GM12865 (cell line): Measurements from ENCODE around the gene MLX.

Experiments used
- DNase-seq: peaks from one replicate; pipeline ENCODE4 v3.0.0; 2010; ENCODE audit warnings: low read depth
- H3K4me3 ChIP-seq: 2 replicates; pipeline ENCODE4 v1.5.1; 2011; ENCODE audit warnings: mild to moderate bottlenecking, low read depth, low read length, control low read depth
- TF ChIP-seq, protein P1 (sequence below): IDR thresholded peaks from 2 replicates; pipeline ENCODE4 v1.5.1; 2011; ENCODE audit warnings: low read length, control low read depth, low read depth, inconsistent platforms; ENCODE audit not compliant: insufficient read depth; ENCODE audit errors: missing control alignments

MLX gene

DNA sequence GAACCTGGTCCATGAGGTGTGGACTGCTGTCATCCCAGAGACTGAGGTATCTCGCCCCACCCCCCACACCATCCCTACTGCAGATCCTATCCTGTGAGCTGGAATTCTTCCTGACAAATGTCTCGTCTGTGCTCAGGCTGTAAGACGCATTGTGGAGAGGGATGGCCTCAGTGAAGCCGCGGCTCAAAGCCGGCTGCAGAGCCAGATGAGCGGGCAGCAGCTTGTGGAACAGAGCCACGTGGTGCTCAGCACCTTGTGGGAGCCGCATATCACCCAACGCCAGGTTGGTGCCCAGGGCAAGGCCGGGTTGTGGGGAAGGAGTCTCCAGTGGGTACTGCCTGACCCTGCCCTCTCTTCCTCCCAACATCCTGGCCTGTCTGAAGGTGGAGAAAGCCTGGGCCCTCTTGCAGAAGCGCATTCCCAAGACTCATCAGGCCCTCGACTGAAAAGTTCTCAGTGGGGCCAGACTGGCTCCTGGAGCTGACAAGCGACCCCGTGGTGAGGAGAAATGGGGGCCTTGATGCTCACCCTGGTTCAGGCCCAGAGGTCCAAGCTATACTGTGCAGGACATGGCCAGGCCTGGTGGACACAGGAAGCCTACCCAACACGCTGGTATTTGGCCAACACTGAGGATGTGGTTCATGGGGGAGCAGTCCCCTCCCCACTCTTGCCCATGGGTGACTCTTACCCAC lies 1.2 kb upstream of the MLX start:
- TF ChIP-seq, protein P1, sequence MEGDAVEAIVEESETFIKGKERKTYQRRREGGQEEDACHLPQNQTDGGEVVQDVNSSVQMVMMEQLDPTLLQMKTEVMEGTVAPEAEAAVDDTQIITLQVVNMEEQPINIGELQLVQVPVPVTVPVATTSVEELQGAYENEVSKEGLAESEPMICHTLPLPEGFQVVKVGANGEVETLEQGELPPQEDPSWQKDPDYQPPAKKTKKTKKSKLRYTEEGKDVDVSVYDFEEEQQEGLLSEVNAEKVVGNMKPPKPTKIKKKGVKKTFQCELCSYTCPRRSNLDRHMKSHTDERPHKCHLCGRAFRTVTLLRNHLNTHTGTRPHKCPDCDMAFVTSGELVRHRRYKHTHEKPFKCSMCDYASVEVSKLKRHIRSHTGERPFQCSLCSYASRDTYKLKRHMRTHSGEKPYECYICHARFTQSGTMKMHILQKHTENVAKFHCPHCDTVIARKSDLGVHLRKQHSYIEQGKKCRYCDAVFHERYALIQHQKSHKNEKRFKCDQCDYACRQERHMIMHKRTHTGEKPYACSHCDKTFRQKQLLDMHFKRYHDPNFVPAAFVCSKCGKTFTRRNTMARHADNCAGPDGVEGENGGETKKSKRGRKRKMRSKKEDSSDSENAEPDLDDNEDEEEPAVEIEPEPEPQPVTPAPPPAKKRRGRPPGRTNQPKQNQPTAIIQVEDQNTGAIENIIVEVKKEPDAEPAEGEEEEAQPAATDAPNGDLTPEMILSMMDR: no peak
- no peak for DNase-seq
- no peak overlapping the region for H3K4me3 ChIP-seq

DNA sequence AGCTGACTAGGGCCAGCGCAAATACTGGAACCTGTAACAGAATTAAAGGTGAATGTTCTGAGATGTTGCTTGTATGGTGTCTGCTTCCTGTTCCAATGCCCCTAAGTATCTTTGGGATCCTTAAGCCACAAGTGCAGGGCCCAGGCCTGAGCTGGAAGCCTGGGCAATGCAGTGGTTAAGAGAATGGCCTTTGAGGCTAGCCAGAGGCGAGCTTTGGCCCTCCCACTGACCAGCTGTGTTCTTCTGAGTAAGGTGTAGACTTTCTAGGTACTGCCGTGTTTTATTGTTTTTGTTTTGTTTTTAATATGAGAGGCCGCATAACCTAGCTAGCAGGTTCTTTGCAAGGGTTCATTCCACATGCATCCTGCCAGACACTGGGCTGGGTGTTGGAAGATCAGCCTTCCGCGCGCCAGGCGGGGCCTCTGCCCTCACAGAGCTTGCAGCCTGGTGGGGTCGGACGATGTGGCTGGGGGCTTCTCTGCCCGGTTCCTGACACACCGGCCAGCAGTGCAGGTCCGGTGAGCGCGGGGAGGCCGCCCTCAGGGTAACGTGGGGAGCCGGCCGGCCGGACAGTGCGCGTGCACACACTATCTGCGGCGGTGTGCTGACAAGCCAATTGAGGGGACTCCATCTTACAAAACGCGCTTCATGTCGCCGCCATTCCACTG lies 551 bp upstream of the MLX start:
- peak overlapping the region; percentile 87 for H3K4me3 ChIP-seq
- DNase-seq: no peak
- TF ChIP-seq, protein P1: no peak

GRCh38 chr17:42568341-42569111 lies 1.6 kb downstream of the MLX start:
- TF ChIP-seq, protein P1: no peak
- no peak overlapping the region; the same call in 1 of the 2 replicates for H3K4me3 ChIP-seq
- DNase-seq: no peak

- TF ChIP-seq, protein P1: no peak
- no peak overlapping the region for H3K4me3 ChIP-seq
- no peak for DNase-seq
Observed at GRCh38 chr17:42571435-42572225, 4.7 kb downstream of the MLX start.

DNA sequence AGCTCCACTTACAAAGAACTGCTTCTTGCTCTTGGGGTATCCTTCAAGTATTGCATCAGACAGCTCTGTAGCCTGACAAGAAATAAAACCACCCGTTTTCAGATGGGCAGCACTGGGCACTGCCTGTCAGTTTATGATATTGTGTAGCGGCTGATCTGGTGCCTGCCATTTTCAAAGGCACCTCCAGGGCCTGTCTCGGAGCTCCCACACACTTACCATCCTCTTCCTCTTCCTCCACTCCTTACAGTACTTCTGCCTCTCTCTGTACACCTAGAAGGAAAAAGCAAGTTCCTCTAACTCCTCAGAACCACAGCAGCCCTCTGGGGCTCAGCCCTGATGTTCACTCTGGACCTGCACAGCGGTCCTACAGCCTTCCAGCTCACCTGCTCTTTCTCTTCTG lies 6.2 kb downstream of the MLX start:
- TF ChIP-seq, protein P1: no peak
- no peak overlapping the region for H3K4me3 ChIP-seq
- DNase-seq: no peak

DNA sequence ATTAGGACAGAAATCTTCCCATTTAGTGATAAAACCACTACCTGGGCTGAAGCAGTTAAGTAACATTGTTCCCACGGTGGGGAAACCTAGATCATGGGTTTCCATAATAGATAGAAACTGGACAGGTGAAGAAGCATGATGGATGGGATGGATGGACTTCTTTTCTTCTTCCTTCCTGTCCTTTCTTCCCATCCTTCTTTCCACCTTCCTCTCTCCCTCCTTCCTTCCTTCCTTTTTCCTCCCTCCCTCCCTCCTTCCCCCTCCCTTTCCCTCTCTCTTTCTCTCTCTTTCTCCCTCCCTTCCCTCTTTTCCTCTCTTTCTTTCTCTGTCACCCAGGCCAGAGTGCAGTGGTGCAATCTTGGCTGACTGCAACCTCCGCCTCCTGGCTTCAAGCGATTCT lies 7.6 kb downstream of the MLX start:
- no peak for DNase-seq
- TF ChIP-seq, protein P1: no peak
- H3K4me3 ChIP-seq: no peak overlapping the region
